SKM-1 (cell line): Measurements from ENCODE around the gene SPHK1.
A peak's percentile ranks its signal among the peaks of the same experiment; 100 is the strongest.

ENCODE experiments used
- DNase-seq: peaks from one replicate; lab custom pipeline; 2025; ENCODE audit not compliant: unreplicated experiment; lab: John Stamatoyannopoulos, UW

Gene SPHK1

GRCh38 chr17:76383546-76384221 lies 725 bp upstream of the SPHK1 start:
- no peak for DNase-seq

GRCh38 chr17:76384987-76385891 lies 830 bp downstream of the SPHK1 start:
- no peak for DNase-seq

DNA sequence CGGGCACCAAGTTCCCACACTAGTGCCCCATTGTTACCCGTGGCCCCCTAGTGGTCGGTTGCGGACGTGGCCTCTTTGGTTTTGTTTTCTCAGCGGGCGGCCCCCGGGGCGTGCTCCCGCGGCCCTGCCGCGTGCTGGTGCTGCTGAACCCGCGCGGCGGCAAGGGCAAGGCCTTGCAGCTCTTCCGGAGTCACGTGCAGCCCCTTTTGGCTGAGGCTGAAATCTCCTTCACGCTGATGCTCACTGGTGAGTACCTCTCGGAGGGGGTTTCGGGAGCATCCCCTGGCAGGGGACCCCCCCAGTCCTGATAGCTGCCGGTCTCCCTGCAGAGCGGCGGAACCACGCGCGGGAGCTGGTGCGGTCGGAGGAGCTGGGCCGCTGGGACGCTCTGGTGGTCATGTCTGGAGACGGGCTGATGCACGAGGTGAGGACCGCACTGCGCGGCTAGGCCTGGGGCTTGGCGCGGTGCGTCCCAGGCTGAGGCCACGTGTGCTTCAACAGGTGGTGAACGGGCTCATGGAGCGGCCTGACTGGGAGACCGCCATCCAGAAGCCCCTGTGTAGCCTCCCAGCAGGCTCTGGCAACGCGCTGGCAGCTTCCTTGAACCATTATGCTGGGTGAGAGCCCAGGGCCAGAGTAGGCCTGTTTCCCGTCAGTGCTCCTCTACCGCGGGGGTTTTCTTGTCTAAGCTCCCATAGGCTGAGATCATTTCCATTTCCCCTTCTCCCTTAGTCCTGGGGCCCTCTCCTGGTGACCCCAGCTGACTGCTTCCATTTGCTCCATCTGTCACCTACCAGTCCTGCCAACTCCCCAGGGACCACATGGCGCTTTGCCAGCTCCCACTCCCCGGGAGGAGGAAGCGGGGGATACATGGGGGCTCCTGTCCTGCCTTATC lies 1.7 kb downstream of the SPHK1 start:
- DNase-seq: peak; percentile 50

GRCh38 chr17:76386966-76387765 lies 2.8 kb downstream of the SPHK1 start:
- no peak for DNase-seq

DNA sequence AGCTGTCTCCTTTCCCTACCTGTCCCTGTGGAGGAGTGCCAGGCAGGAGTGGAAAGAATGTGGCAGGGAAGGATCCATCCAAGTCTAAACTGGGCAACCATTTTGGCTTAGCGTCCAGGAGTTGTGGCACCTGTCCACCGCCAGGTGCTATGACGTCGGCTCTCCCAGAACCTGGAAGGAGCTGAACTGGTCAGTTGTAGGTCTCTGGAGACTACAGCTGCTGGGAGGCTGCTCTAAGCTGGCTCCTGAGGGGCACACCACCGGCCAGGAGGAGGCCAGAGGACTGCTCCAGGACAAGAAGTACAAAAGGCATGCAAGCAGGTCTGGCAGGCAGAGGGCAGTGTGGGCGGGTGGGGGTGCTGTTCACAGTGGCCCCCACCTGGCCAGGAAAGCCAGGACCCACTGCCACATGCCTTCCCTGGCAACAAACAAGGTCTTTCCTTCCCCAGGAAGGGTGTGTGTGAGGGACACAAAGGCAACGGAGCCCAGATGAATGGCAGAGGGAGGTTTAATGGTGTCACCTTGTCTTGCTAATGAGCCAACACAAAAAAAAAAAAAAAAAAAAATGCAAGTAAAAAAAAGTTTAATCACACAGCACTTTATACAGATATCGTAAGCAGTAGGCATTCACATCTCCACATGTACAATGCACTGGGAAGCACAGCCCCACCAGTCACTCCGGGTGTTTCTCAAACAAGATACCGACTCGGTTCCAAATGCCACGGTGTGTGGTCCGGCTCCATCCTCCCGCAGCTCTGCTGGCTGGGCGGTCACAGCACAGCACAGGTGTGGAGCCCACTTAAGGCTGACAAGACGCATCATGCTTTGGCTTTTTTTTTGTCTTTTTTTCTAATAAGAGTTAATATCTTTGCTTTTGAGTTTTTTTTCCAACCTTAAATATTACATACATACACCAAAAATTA lies 4.8 kb downstream of the SPHK1 start:
- DNase-seq: no peak

DNA sequence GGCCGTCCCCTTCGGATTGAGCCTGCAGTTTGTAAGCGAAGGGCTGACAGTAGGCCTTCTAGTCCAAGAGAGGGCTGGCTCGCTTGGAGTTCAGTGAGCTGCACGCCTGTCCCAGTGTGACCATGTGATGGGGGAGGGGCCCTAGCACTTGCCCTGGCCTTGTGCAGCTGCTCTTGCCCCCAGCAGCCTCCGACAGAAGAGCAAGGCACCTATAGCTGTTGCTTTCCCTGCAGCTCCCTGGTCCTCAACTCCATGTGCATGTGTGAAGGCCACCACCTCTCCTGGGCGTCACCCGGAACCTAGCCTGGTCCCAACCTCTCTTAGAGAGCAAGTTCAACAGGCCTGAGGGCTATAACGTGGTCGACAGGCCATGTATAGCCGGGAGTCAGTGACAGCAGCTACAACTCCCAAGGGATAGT lies 5.6 kb downstream of the SPHK1 start:
- DNase-seq: no peak

- DNase-seq: no peak
These were observed 6.8 kb downstream of the SPHK1 start for GRCh38 chr17:76391200-76391715.

GRCh38 chr17:76394166-76394565 lies 9.8 kb downstream of the SPHK1 start:
- no peak for DNase-seq

GRCh38 chr17:76395980-76396379 lies 11.6 kb downstream of the SPHK1 start:
- no peak for DNase-seq

- DNase-seq: no peak
These were observed 12.8 kb downstream of the SPHK1 start for GRCh38 chr17:76397184-76397583.

DNA sequence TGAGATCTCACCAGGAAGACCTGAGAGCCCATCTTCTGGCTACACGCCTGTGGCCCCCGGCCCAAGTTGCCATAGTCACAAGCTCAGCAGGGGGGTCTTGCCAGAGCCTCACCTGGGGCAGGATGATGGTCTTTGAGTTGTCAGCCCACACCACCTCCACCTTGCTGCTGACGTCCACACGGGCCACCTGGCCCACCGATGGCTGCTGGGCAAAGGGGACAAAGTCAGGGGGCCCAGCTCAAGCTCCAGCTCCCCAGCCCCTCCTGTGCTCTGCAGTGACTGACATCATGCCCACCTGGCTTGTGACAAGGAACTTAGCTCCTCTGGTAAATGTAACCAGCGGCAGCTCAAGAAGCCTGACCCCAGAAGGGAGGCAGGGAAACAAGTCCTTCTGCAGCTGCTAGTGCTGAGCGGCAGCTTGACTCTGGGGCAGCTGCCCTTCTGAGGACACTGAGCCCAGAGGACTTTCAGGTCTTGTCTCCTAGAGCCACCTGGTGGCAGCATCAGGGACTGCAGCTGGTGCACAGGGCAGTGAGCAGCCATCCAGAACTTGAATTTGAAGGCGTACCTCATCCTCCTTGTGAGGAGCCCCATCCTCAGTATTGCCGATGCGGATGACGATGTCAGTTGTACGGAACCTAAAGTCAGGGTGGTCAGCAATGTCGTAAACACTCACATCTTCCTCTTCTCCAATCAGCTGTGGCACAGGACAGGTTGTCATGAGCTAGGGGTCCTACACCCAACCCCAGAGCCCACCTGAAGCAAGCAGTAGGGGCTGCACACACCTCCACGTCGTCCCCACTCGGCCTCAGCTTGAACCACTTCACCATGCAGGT lies 13.5 kb downstream of the SPHK1 start:
- peak; percentile 45 for DNase-seq

GRCh38 chr17:76398523-76399174 lies 14.2 kb downstream of the SPHK1 start:
- no peak for DNase-seq

- no peak for DNase-seq
These were observed 15.1 kb downstream of the SPHK1 start for GRCh38 chr17:76399175-76400172.

GRCh38 chr17:76402711-76403110 lies 18.3 kb downstream of the SPHK1 start:
- DNase-seq: no peak

DNA sequence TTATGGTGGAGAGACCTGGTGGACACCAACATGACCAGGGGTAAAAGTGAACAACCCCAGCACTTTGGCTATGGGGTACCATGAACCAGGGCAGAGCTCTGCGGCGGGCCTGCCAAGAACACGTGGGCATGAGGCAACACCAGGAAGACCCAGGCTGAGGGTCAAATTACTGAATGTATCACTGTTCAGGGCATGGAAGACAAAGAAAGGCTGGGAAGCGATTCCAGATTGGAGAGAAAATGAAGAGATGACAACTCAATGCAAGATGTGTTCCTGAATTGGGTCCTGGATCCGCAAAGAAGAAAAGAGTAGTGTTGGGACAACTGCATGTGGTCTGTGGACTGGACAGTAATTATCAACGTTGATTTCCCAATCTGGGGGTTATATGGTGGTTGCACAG lies 19.8 kb downstream of the SPHK1 start:
- DNase-seq: no peak

GRCh38 chr17:76404976-76405563 lies 20.7 kb downstream of the SPHK1 start:
- no peak for DNase-seq
